ENCODE data around the gene CNTF. TPM values are rescaled to one million over a fixed set of nuclear protein-coding genes. Genes with fewer than 3 reads are reported as not detected.

Gene CNTF
- total RNA-seq, 1 donor from 2014 or later: 1.6 TPM

DNA sequence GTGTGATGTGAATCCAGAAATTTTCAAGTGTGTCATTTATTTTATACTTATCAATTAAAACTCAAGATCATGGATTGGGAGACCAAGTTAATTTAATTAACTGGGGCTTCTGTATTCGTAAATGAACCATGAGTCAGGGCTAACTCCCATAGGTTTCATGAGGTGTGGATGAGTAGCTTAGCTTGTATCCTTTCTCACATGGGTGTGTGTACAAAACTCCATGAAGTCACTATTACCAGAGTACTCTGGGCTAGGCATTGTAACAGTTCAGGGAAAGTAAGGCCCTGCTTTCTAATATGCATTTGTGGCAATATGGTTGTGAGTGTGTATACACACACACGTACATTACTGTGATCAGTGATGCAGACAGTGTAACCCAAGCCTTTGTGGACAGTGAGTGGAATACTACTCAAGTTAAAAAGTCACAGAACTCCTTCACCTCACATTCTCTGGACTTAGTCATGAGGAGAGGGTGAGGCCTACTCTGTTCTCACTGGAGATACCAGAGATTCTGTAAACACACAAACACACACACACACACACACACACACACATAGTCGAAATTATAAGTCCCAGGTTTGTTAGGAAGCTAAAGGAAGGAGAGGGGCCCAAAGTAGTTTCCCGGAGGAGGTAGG, 3.5 kb downstream of the CNTF start:
- Histone ChIP-seq H3K36me3 (ENCODE audit: control insufficient read depth in 3 of 3, insufficient read depth in 3 of 3, low read length in 3 of 3) (peaks cover 6 to 14% (median 9%) of the 10 kb centered on the region in 3 donors), H3K9ac (ENCODE audit: low read depth in 1 of 3, low read length in 3 of 3) (no peak overlapping the region), H3K27ac (ENCODE audit: low read depth, low read length) (peak overlapping the region; percentile 36)

DNA sequence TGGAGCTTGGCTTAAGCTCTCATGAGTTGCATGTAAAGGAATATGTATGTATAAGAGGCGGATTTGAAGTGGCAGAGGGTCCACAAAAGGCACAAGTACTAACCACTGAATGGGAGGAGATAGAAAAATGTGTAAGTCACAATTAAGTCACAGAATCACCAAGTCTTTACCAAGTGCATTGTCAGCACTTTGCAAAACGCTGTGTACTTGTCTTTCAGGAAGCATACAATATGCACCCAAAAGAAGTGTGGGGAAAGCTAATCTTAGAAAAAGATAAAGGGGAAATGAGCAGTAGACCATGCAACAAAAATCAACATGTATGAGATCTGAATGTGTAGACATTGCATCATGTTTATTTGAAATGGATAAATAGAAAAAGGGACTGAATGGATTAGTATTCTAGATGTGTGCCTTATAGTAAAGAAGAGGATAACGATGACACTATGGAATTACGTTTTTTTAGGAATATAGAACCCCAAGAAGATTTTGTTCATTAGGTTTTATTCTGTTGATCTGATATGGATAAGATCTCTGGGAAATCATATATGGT, 4.5 kb downstream of the CNTF start:
- Histone ChIP-seq H3K27me3 (ENCODE audit: control insufficient read depth in 3 of 3, insufficient read depth in 3 of 3, low read length in 3 of 3) (no peaks in the 10 kb centered on the region), H3K36me3 (ENCODE audit: control insufficient read depth in 3 of 3, insufficient read depth in 3 of 3, low read length in 3 of 3) (peaks cover 6 to 14% (median 9%) of the 10 kb centered on the region in 3 donors), H3K4me1 (ENCODE audit: control insufficient read depth in 3 of 3, insufficient read depth in 3 of 3, low read length in 3 of 3) (peaks cover 14 to 28% (median 15%) of the 10 kb centered on the region in 3 donors), H3K4me3 (ENCODE audit: low read length in 3 of 3) (no peak overlapping the region), H3K27ac (ENCODE audit: low read depth, low read length) (peak overlapping the region; percentile 75), H3K9ac (ENCODE audit: low read depth in 1 of 3, low read length in 3 of 3) (no peak overlapping the region), H3K9me3 (ENCODE audit: control insufficient read depth in 3 of 3, low read length in 3 of 3) (no peaks in the 10 kb centered on the region)

More for the DNA sequence above, 3.5 kb downstream of the CNTF start:
- Histone ChIP-seq H3K9me3 (ENCODE audit: control insufficient read depth in 3 of 3, low read length in 3 of 3) (no peaks in the 10 kb centered on the region), H3K4me1 (ENCODE audit: control insufficient read depth in 3 of 3, insufficient read depth in 3 of 3, low read length in 3 of 3) (peaks cover 14 to 28% (median 15%) of the 10 kb centered on the region in 3 donors), H3K27me3 (ENCODE audit: control insufficient read depth in 3 of 3, insufficient read depth in 3 of 3, low read length in 3 of 3) (no peaks in the 10 kb centered on the region), H3K4me3 (ENCODE audit: low read length in 3 of 3) (no peak overlapping the region)

GRCh38 chr11:58628446-58628845, 6.0 kb downstream of the CNTF start:
- H3K9ac ChIP-seq (ENCODE audit: low read depth in 1 of 3, low read length in 3 of 3): no peak overlapping the region
- H3K9me3 ChIP-seq (ENCODE audit: control insufficient read depth in 3 of 3, low read length in 3 of 3): no peaks in the 10 kb centered on the region
- peak overlapping the region; percentile 75 for H3K27ac ChIP-seq (ENCODE audit: low read depth, low read length)
- H3K36me3 ChIP-seq (ENCODE audit: control insufficient read depth in 3 of 3, insufficient read depth in 3 of 3, low read length in 3 of 3): peaks cover 6 to 11% (median 9%) of the 10 kb centered on the region in 3 donors
- no peaks in the 10 kb centered on the region for H3K27me3 ChIP-seq (ENCODE audit: control insufficient read depth in 3 of 3, insufficient read depth in 3 of 3, low read length in 3 of 3)
- peaks cover 14 to 28% (median 15%) of the 10 kb centered on the region in 3 donors for H3K4me1 ChIP-seq (ENCODE audit: control insufficient read depth in 3 of 3, insufficient read depth in 3 of 3, low read length in 3 of 3)
- no peak overlapping the region for H3K4me3 ChIP-seq (ENCODE audit: low read length in 3 of 3)

DNA sequence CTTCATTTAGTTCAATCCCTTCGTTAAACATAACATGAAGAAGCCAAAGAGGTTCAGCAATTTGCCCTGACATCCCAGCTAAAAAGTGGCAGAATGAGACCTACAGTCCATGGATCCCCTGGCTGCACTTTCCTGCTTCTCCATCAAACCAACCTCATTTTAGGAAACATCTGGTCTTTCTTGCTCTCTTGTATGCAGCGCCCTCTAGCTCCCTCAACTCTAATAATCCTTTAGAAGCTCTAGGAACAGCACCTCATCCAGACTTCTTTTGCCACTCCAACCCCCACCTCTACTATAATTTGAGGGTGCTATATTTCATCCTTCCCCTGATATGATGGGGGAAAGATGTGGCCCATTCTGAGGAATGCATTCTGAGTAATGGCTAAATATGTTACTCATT, 7.4 kb downstream of the CNTF start:
- Histone ChIP-seq H3K9me3 (ENCODE audit: control insufficient read depth in 3 of 3, low read length in 3 of 3) (no peaks in the 10 kb centered on the region), H3K27ac (ENCODE audit: low read depth, low read length) (no peak overlapping the region), H3K36me3 (ENCODE audit: control insufficient read depth in 3 of 3, insufficient read depth in 3 of 3, low read length in 3 of 3) (peaks cover 0 to 4% (median 0%) of the 10 kb centered on the region in 3 donors), H3K4me1 (ENCODE audit: control insufficient read depth in 3 of 3, insufficient read depth in 3 of 3, low read length in 3 of 3) (peaks cover 14 to 28% (median 15%) of the 10 kb centered on the region in 3 donors), H3K9ac (ENCODE audit: low read depth in 1 of 3, low read length in 3 of 3) (no peak overlapping the region), H3K27me3 (ENCODE audit: control insufficient read depth in 3 of 3, insufficient read depth in 3 of 3, low read length in 3 of 3) (no peaks in the 10 kb centered on the region), H3K4me3 (ENCODE audit: low read length in 3 of 3) (no peak overlapping the region)

DNA sequence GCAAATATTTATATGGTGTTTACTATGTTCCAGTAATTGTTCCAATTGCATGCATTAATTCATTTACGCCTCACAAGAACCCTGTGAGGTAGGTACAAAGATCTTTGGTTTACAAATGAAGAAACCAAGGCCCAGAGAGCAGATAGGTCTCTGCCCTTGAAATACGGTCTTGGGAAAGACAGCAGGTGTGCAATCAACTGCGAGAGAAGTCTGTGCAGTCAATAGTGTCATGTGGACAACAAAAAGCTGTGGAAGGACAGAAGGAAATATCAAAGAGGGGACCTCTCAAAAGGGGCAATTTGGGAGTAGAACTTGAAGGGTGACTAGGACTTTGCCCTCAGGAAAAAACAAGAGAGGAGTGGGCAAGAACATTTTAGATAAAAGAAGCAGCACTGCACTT, 8.9 kb downstream of the CNTF start:
- H3K9me3 ChIP-seq (ENCODE audit: control insufficient read depth in 3 of 3, low read length in 3 of 3): no peaks in the 10 kb centered on the region
- H3K27ac ChIP-seq (ENCODE audit: low read depth, low read length): no peak overlapping the region
- H3K36me3 ChIP-seq (ENCODE audit: control insufficient read depth in 3 of 3, insufficient read depth in 3 of 3, low read length in 3 of 3): no peaks in the 10 kb centered on the region
- H3K4me3 ChIP-seq (ENCODE audit: low read length in 3 of 3): no peak overlapping the region
- peaks cover 14 to 19% (median 15%) of the 10 kb centered on the region in 3 donors for H3K4me1 ChIP-seq (ENCODE audit: control insufficient read depth in 3 of 3, insufficient read depth in 3 of 3, low read length in 3 of 3)
- no peak overlapping the region for H3K9ac ChIP-seq (ENCODE audit: low read depth in 1 of 3, low read length in 3 of 3)
- no peaks in the 10 kb centered on the region for H3K27me3 ChIP-seq (ENCODE audit: control insufficient read depth in 3 of 3, insufficient read depth in 3 of 3, low read length in 3 of 3)

DNA sequence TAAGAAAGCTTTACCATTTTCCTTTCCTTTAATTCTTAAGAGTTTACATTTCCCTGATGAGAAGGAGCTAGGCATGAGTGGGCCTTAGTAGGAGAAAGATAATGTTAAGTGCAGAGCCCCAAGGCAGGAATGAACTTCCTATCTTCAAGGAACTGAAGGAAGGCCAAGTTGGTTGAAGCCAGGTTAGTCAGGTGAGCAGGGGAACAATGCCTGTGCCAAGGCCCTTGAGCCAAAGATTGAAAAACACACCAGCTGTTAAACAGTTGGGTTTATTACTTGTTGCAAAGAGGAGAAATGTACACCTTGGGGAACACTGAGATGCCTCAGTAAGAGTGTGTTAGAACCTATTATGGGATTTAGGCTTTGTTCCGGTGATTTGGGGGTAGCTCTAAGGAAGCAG, 10.0 kb downstream of the CNTF start:
- H3K9me3 ChIP-seq (ENCODE audit: control insufficient read depth in 3 of 3, low read length in 3 of 3): no peaks in the 10 kb centered on the region
- H3K36me3 ChIP-seq (ENCODE audit: control insufficient read depth in 3 of 3, insufficient read depth in 3 of 3, low read length in 3 of 3): no peaks in the 10 kb centered on the region
- no peaks in the 10 kb centered on the region for H3K27me3 ChIP-seq (ENCODE audit: control insufficient read depth in 3 of 3, insufficient read depth in 3 of 3, low read length in 3 of 3)
- no peak overlapping the region for H3K9ac ChIP-seq (ENCODE audit: low read depth in 1 of 3, low read length in 3 of 3)
- peaks cover 9 to 12% (median 11%) of the 10 kb centered on the region in 3 donors for H3K4me1 ChIP-seq (ENCODE audit: control insufficient read depth in 3 of 3, insufficient read depth in 3 of 3, low read length in 3 of 3)
- no peak overlapping the region for H3K27ac ChIP-seq (ENCODE audit: low read depth, low read length)
- no peak overlapping the region for H3K4me3 ChIP-seq (ENCODE audit: low read length in 3 of 3)

DNA sequence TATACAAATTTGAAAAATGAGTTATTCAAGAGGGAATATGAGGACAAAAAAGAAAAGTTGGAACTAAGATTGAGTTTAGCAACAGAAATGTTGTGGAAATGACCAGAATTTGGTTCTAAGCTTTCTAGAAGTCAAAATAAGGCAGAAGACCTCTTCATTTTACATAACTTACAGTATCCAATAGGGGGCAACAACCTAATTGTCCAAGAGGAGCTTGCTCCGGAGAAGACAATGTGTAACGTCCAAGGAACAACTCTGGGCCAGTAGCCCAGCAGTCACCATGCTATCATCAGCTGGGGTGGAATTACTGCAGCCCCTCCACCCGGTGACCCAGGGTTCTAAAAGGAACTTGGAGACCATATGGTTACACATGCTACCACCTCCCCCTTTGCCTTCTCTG, 14.1 kb downstream of the CNTF start:
- H3K9me3 ChIP-seq (ENCODE audit: control insufficient read depth in 3 of 3, low read length in 3 of 3): no peaks in the 10 kb centered on the region
- no peak overlapping the region for H3K4me3 ChIP-seq (ENCODE audit: low read length in 3 of 3)
- no peaks in the 10 kb centered on the region for H3K27me3 ChIP-seq (ENCODE audit: control insufficient read depth in 3 of 3, insufficient read depth in 3 of 3, low read length in 3 of 3)
- no peak overlapping the region for H3K27ac ChIP-seq (ENCODE audit: low read depth, low read length)
- H3K36me3 ChIP-seq (ENCODE audit: control insufficient read depth in 3 of 3, insufficient read depth in 3 of 3, low read length in 3 of 3): no peaks in the 10 kb centered on the region
- H3K9ac ChIP-seq (ENCODE audit: low read depth in 1 of 3, low read length in 3 of 3): no peak overlapping the region
- no peaks in the 10 kb centered on the region for H3K4me1 ChIP-seq (ENCODE audit: control insufficient read depth in 3 of 3, insufficient read depth in 3 of 3, low read length in 3 of 3)

DNA sequence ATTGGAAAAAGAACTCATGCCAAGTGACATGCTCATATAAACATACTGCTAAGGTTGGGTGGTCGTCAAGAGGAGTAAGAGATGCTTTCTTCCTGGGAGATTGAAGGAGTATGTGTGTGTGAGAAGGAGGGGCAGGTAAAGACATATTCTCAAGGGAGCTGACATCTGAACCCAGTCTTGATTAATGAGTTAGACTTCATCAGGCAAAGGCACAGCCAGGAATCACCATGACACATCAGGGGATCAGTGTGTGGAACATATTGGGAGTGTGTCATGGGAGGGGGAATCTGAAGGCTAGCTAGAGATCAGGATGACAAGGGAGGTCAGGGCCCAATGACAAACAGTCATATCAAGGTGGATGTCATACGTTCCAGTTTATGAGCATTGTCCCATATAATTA, 14.9 kb downstream of the CNTF start:
- Histone ChIP-seq H3K36me3 (ENCODE audit: control insufficient read depth in 3 of 3, insufficient read depth in 3 of 3, low read length in 3 of 3) (no peaks in the 10 kb centered on the region), H3K4me3 (ENCODE audit: low read length in 3 of 3) (no peak overlapping the region), H3K9ac (ENCODE audit: low read depth in 1 of 3, low read length in 3 of 3) (no peak overlapping the region), H3K4me1 (ENCODE audit: control insufficient read depth in 3 of 3, insufficient read depth in 3 of 3, low read length in 3 of 3) (no peaks in the 10 kb centered on the region), H3K27ac (ENCODE audit: low read depth, low read length) (no peak overlapping the region), H3K27me3 (ENCODE audit: control insufficient read depth in 3 of 3, insufficient read depth in 3 of 3, low read length in 3 of 3) (no peaks in the 10 kb centered on the region), H3K9me3 (ENCODE audit: control insufficient read depth in 3 of 3, low read length in 3 of 3) (no peaks in the 10 kb centered on the region)

DNA sequence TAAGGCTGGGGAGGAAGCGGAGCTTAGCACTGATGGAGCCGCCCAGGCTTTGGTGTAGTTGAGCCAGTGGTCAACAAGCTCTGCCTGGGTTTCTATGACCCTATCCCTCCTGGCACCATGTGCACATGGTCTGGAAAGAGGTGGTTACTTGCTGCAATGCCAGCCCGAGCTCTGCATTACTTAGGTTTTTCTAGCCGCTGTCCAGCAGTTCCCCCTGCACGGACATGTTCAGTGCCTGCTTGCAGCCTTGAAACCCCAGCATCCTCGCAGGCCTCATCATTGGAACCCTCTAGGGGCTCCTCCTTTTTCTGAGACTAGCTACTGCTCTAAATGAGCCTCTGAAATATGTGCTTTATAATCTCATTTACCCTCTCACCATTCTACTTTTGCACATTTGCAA, 16.6 kb downstream of the CNTF start:
- Histone ChIP-seq H3K9me3 (ENCODE audit: control insufficient read depth in 3 of 3, low read length in 3 of 3) (no peaks in the 10 kb centered on the region), H3K36me3 (ENCODE audit: control insufficient read depth in 3 of 3, insufficient read depth in 3 of 3, low read length in 3 of 3) (no peaks in the 10 kb centered on the region), H3K4me3 (ENCODE audit: low read length in 3 of 3) (no peak overlapping the region), H3K27ac (ENCODE audit: low read depth, low read length) (no peak overlapping the region), H3K4me1 (ENCODE audit: control insufficient read depth in 3 of 3, insufficient read depth in 3 of 3, low read length in 3 of 3) (no peaks in the 10 kb centered on the region), H3K27me3 (ENCODE audit: control insufficient read depth in 3 of 3, insufficient read depth in 3 of 3, low read length in 3 of 3) (no peaks in the 10 kb centered on the region), H3K9ac (ENCODE audit: low read depth in 1 of 3, low read length in 3 of 3) (no peak overlapping the region)

- no peak overlapping the region for H3K4me3 ChIP-seq (ENCODE audit: low read length in 3 of 3)
- no peaks in the 10 kb centered on the region for H3K4me1 ChIP-seq (ENCODE audit: control insufficient read depth in 3 of 3, insufficient read depth in 3 of 3, low read length in 3 of 3)
- H3K9ac ChIP-seq (ENCODE audit: low read depth in 1 of 3, low read length in 3 of 3): no peak overlapping the region
- no peak overlapping the region for H3K27ac ChIP-seq (ENCODE audit: low read depth, low read length)
- no peaks in the 10 kb centered on the region for H3K27me3 ChIP-seq (ENCODE audit: control insufficient read depth in 3 of 3, insufficient read depth in 3 of 3, low read length in 3 of 3)
- no peaks in the 10 kb centered on the region for H3K9me3 ChIP-seq (ENCODE audit: control insufficient read depth in 3 of 3, low read length in 3 of 3)
- no peaks in the 10 kb centered on the region for H3K36me3 ChIP-seq (ENCODE audit: control insufficient read depth in 3 of 3, insufficient read depth in 3 of 3, low read length in 3 of 3)
Measured at GRCh38 chr11:58639669-58640068, 17.2 kb downstream of the CNTF start.

Measured in skeletal muscle tissue (tissue), 4 donors.